Common myeloid progenitor, CD34-positive (primary cell): Measurements from ENCODE around the gene TMEM35A. TPM values are rescaled to one million over a fixed set of nuclear protein-coding genes. Genes with fewer than 3 reads are reported as not detected.

Experiments
- CTCF ChIA-PET: fragments of 350-600 bp; sonication (Branson Sonifier 250); formaldehyde crosslinking; loops from one replicate; lab custom pipeline; 2021; ENCODE audit warnings: antibody characterized with exemption; lab: Charles Lee
- POLR2A ChIA-PET: fragments of 350-600 bp; sonication (Branson Sonifier 250); formaldehyde crosslinking; loops from one replicate; lab custom pipeline; 2021; ENCODE audit warnings: antibody characterized with exemption; lab: Charles Lee
- DNase-seq, 3 donors: peaks; one replicate each; pipeline versions ENCODE4 v3.0.0 to v3.0.0-alpha.2; 2013
- H3K27ac ChIP-seq, 2 experiments: 1 replicate in 1 of 2; 2 replicates in 1 of 2; pipeline ENCODE4 v1.7.0; 2013; ENCODE audit warnings: inconsistent platforms in 2 of 2, low read length in 2 of 2, mild to moderate bottlenecking in 2 of 2, low read depth in 1 of 2, moderate library complexity in 1 of 2; ENCODE audit not compliant: severe bottlenecking in 2 of 2, insufficient read depth in 1 of 2, poor library complexity in 1 of 2
- H3K27me3 ChIP-seq, 5 experiments: replicated peaks in 2 of 5; 1 replicate in 3 of 5; 2 replicates in 2 of 5; pipeline versions ENCODE4 v1.6.1 to v1.7.0; 2013; ENCODE audit warnings: low read length in 4 of 5, mild to moderate bottlenecking in 2 of 5, moderate library complexity in 2 of 5, inconsistent platforms in 1 of 5; ENCODE audit not compliant: insufficient read depth in 5 of 5, control insufficient read depth in 4 of 5
- H3K36me3 ChIP-seq, 4 experiments: 1 replicate in 2 of 4; 2 replicates in 2 of 4; pipeline versions ENCODE4 v1.6.1 to v1.7.0; 2013; ENCODE audit warnings: low read length in 3 of 4, control low read depth in 1 of 4, mild to moderate bottlenecking in 1 of 4; ENCODE audit not compliant: control insufficient read depth in 4 of 4, insufficient read depth in 4 of 4
- H3K4me1 ChIP-seq, 4 experiments: 1 replicate in 3 of 4; 2 replicates in 1 of 4; pipeline versions ENCODE4 v1.6.1 to v1.7.1; 2013; ENCODE audit warnings: low read length in 3 of 4, mild to moderate bottlenecking in 3 of 4, control low read depth in 1 of 4, inconsistent platforms in 1 of 4, moderate library complexity in 1 of 4; ENCODE audit not compliant: control insufficient read depth in 4 of 4, insufficient read depth in 4 of 4; ENCODE audit errors: control extremely low read depth in 1 of 4
- H3K4me3 ChIP-seq, 7 experiments: 1 replicate in 4 of 7; 2 replicates in 3 of 7; pipeline versions ENCODE4 v1.5.1 to v1.7.0; 2013; ENCODE audit warnings: mild to moderate bottlenecking in 7 of 7, low read length in 6 of 7, moderate library complexity in 6 of 7, inconsistent platforms in 2 of 7, low read depth in 2 of 7, control low read depth in 1 of 7; ENCODE audit not compliant: insufficient read depth in 4 of 7, control insufficient read depth in 1 of 7; ENCODE audit errors: extremely low read depth in 1 of 7
- H3K9me3 ChIP-seq, 5 experiments: 1 replicate in 4 of 5; 2 replicates in 1 of 5; pipeline versions ENCODE4 v1.6.1 to v1.7.1; 2013; ENCODE audit warnings: low read length in 4 of 5, mild to moderate bottlenecking in 2 of 5, inconsistent platforms in 1 of 5, low read depth in 1 of 5, moderate library complexity in 1 of 5; ENCODE audit not compliant: control insufficient read depth in 4 of 5, insufficient read depth in 2 of 5; ENCODE audit errors: control extremely low read depth in 1 of 5
- WGBS: methylation state at CpG from one replicate; pipeline ENCODE4 v1.1.5; 2013; ENCODE audit not compliant: insufficient coverage; 5-methylcytosine and 5-hydroxymethylcytosine counted together
- polyA plus RNA-seq: library from polyadenylated mRNA; unstranded; fragments of 120-200 nt; gene quantifications from one replicate; pipeline ENCODE4 v1.2.1, GENCODE V29; 2013

TMEM35A gene
- polyA plus RNA-seq: 0.04 TPM

GRCh38 chrX:101078716-101079598 lies at the start of gene TMEM35A:
TMEM35A (plus strand) TSS chrX:101078879; CDS start chrX:101079003, 124 bp downstream.
- CTCF ChIA-PET: no interaction called here
- peaks cover 0 to 4% (median 2%) of the 10 kb centered on the region in 4 experiments for H3K4me1 ChIP-seq
- H3K36me3 ChIP-seq: no peaks in the 10 kb centered on the region
- H3K9me3 ChIP-seq: no peaks in the 10 kb centered on the region
- peak in 2 of 3 donors; percentile 18 for DNase-seq
- peak within 1 kb of the TSS in 4 of 7 experiments; percentile 17 to 60 (median 34) for H3K4me3 ChIP-seq
- H3K27ac ChIP-seq: no peak within 1 kb of the TSS
- peaks cover 2 to 22% (median 11%) of the 10 kb centered on the region in 5 experiments for H3K27me3 ChIP-seq
- POLR2A ChIA-PET: no interaction called here
- WGBS: 15% methylated on average over 4 of the region's 23 CpGs

GRCh38 chrX:101029665-101030064 lies 49.0 kb upstream of the TMEM35A start:
- Histone ChIP-seq H3K4me3 (no peak overlapping the region), H3K36me3 (peaks cover 2 to 22% (median 7%) of the 10 kb centered on the region in 4 experiments), H3K27ac (no peak overlapping the region), H3K4me1 (no peaks in the 10 kb centered on the region), H3K27me3 (no peaks in the 10 kb centered on the region), H3K9me3 (no peaks in the 10 kb centered on the region)
- POLR2A ChIA-PET: no interaction called here
- DNase-seq: no peak
- CTCF ChIA-PET: no interaction called here
- no CpG with 5 or more reads among the region's 1 CpG for WGBS

GRCh38 chrX:101037231-101037630 lies 41.4 kb upstream of the TMEM35A start:
- no peak overlapping the region for H3K27ac ChIP-seq
- no peak overlapping the region for H3K4me3 ChIP-seq
- ChIA-PET POLR2A (no interaction called here), CTCF (no interaction called here)
- H3K27me3 ChIP-seq: no peaks in the 10 kb centered on the region
- peaks cover 0 to 36% (median 6%) of the 10 kb centered on the region in 4 experiments for H3K36me3 ChIP-seq
- DNase-seq: no peak
- H3K4me1 ChIP-seq: no peaks in the 10 kb centered on the region
- no peaks in the 10 kb centered on the region for H3K9me3 ChIP-seq

GRCh38 chrX:101040197-101040596 lies 38.5 kb upstream of the TMEM35A start:
- Histone ChIP-seq H3K27ac (no peak overlapping the region), H3K9me3 (no peaks in the 10 kb centered on the region), H3K4me3 (no peak overlapping the region), H3K4me1 (no peaks in the 10 kb centered on the region), H3K27me3 (no peaks in the 10 kb centered on the region), H3K36me3 (peaks cover 2 to 35% (median 4%) of the 10 kb centered on the region in 4 experiments)
- no peak for DNase-seq
- ChIA-PET CTCF (no interaction called here), POLR2A (no interaction called here)
- WGBS: 80% methylated on average over 1 of the region's 4 CpGs

- Histone ChIP-seq H3K27me3 (peaks cover 0 to 9% (median 0%) of the 10 kb centered on the region in 5 experiments), H3K36me3 (no peaks in the 10 kb centered on the region), H3K9me3 (no peaks in the 10 kb centered on the region), H3K4me1 (peaks cover 2 to 5% (median 3%) of the 10 kb centered on the region in 4 experiments), H3K27ac (peak overlapping the region; percentile 80 to 88), H3K4me3 (peak overlapping the region; percentile 31 to 87 (median 64))
- ChIA-PET CTCF (no interaction called here), POLR2A (no interaction called here)
- WGBS: 46% methylated on average over 5 of the region's 5 CpGs
- DNase-seq: no peak
Observed at GRCh38 chrX:101051153-101051548, 27.5 kb upstream of the TMEM35A start.

- H3K4me1 ChIP-seq: peaks cover 2 to 5% (median 3%) of the 10 kb centered on the region in 4 experiments
- peak; percentile 87 to 95 (median 93) for DNase-seq
- ChIA-PET CTCF (no interaction called here), POLR2A (no interaction called here)
- peak within 1 kb of the TSS; percentile 31 to 87 (median 64) for H3K4me3 ChIP-seq
- H3K36me3 ChIP-seq: no peaks in the 10 kb centered on the region
- WGBS: 34% methylated on average over 31 of the region's 43 CpGs
- H3K9me3 ChIP-seq: no peaks in the 10 kb centered on the region
- H3K27me3 ChIP-seq: peaks cover 0 to 9% (median 0%) of the 10 kb centered on the region in 5 experiments
- peak within 1 kb of the TSS; percentile 80 to 88 for H3K27ac ChIP-seq
Observed at GRCh38 chrX:101051549-101052302, 27.0 kb upstream of the TMEM35A start, which contains the start of gene TRMT2B. TRMT2B (minus strand) TSS chrX:101052111; CDS start chrX:101042289, 9,822 bp downstream.
